Measurements from ENCODE around the gene FAM217A. TPM values are rescaled to one million over a fixed set of nuclear protein-coding genes. Genes with fewer than 3 reads are reported as not detected.

The FAM217A gene
- total and polyA plus RNA-seq, 9 of the 15 experiments (the other 6 are each of a cell fraction or from before 2014, with no cell fraction given) = not detected

DNA sequence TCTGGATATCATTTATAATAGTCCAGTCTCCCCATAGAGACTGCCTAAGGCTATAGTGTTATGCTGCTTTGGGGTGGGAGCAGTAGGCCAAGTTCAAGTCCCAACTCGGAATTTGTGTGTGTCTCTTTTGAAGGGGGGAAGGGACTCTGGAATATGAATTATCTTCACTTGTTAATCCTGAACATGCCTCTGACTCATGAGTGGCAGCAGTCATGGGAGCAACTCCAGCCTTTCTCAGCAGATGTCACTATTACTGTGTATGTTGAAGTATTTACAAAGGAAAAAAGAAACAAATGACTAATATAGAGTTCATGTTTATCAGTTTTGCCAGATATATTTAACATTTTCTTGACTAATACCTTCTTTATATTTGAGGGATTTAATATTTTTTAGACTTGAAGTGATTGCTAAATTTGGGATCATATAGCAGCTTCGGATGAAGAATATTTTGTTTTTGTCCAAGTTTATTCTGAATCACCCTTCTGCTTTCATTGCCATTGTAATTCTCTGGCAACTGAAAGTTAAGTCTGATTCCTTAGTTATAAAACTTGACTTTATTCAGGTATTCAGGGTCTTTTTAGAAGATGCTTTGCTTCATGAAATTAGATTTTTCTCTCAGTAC lies 23.4 kb downstream of the FAM217A start (continued):
- TF ChIP-seq REST (IDR thresholded peaks at IDR 0.05; ENCODE audit: borderline replicate concordance) (peak; percentile 67), REST (CRISPR knock-in tag; IDR thresholded peaks at IDR 0.05; ENCODE audit: low read depth) (no peak)
